GM04503 (cell line): ENCODE data around the gene POLRMT.
"Not testable (repeated sequence)": the region's sequence is repeated elsewhere in the genome, so short reads cannot be mapped to it uniquely, and the experiment has no call there.

ENCODE experiments used
- DNase-seq: peaks from one replicate; pipeline ENCODE4 v3.0.0-alpha.2; 2012; ENCODE audit warnings: low read depth

POLRMT gene

GRCh38 chr19:633068-633785, at the start of gene POLRMT:
POLRMT (minus strand) TSS chr19:633537; CDS start chr19:633512, 25 bp downstream.
- DNase-seq: peak; percentile 87

- no peak for DNase-seq
These were observed 49.5 kb upstream of the POLRMT start for GRCh38 chr19:682678-683320.

DNA sequence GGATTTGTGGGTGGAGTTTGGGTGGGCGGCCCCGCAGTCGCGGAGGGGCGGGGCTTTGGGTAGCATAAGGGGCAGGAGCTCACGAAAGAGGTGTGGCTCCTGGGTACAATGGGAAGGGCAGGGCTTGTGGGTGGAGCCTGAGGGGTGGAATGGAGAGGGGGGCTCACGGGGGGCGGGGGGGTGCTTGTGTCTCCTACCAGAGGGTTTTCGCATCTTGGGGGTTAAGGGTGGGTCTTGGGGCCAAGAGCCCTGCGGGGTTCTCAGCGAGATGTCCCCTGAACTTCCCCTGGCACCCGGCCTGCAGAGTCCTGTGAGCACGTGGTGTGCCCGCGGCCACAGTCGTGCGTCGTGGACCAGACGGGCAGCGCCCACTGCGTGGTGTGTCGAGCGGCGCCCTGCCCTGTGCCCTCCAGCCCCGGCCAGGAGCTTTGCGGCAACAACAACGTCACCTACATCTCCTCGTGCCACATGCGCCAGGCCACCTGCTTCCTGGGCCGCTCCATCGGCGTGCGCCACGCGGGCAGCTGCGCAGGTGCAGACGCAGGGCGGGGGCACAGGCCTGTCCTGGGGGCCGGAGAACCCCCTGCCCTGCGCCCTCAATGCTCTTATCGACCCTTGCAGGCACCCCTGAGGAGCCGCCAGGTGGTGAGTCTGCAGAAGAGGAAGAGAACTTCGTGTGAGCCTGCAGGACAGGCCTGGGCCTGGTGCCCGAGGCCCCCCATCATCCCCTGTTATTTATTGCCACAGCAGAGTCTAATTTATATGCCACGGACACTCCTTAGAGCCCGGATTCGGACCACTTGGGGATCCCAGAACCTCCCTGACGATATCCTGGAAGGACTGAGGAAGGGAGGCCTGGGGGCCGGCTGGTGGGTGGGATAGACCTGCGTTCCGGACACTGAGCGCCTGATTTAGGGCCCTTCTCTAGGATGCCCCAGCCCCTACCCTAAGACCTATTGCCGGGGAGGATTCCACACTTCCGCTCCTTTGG, 48.0 kb upstream of the POLRMT start:
- DNase-seq: no peak

- peak; percentile 61 for DNase-seq
These were observed 47.1 kb upstream of the POLRMT start for GRCh38 chr19:680287-681028.

DNA sequence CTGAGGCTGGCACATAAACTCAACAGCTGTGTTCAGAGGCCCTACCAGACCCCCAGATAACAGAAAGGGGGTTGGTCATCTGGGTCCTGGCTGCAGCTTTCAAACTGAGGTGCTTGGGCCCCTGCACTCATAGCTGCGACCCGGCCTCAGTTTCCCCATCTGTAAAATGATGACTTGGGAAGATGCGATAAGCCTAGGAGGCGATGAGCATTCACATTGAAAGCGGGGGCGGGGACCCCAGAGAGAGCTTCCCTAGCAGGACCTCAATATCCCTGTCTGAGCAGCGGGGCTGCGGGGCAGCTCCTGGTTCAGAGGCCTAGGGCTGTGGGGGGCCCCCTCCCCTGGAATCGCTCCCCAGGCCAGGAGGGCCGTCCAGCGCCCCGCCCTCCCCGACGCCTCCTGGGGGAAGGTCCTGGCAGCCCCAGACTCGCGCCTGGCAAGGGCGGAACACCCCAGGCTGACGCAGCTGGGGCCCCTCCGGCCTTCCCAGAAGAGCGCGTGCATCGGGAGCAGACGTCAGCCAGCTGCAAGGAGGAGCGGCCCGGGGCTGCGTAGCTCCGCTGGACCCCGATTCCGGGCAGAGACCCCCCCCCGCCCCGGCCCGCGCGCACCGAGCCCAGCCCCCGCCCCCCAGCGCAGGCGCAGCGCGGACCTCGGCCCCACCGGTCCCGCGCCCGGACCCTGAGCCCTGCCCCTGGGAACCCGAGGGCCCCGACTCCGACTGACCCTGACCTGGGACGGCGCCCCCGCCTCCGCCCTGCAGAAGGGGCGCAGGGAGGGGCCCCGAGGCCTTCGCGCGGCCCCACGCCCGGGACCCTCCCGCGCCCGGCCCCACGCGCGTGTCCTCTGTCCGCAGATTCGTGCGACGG, 46.3 kb upstream of the POLRMT start:
- no peak for DNase-seq

DNA sequence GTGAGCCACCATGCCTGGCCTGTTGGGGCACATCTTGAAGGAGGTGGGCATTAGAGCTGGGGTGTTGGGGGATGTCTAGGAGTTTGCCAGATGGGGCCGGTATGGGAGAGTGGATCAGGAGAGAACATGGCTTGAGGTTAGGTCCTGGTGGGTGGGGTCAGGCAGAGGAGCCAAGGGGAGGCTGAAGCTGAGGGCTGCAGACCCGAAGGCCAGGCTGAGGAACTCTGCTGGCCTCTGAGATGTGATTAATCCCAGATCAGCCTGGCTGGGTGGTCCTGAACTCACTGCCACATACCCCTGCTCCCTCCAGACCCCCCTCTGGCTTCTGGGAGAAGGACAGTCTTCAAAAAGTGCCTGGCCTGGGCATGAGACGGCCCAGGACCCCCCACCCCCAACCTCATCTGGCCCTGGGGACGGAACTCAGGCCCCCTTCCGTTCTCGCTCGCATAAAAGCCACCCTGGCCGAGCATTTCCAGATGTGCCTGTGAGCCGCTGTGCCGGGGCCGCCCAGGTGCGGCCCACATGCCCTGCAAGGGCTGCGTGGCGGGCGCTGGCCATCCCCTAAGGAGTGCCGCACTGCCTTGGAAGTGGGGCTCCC, 45.6 kb upstream of the POLRMT start:
- no peak for DNase-seq

DNA sequence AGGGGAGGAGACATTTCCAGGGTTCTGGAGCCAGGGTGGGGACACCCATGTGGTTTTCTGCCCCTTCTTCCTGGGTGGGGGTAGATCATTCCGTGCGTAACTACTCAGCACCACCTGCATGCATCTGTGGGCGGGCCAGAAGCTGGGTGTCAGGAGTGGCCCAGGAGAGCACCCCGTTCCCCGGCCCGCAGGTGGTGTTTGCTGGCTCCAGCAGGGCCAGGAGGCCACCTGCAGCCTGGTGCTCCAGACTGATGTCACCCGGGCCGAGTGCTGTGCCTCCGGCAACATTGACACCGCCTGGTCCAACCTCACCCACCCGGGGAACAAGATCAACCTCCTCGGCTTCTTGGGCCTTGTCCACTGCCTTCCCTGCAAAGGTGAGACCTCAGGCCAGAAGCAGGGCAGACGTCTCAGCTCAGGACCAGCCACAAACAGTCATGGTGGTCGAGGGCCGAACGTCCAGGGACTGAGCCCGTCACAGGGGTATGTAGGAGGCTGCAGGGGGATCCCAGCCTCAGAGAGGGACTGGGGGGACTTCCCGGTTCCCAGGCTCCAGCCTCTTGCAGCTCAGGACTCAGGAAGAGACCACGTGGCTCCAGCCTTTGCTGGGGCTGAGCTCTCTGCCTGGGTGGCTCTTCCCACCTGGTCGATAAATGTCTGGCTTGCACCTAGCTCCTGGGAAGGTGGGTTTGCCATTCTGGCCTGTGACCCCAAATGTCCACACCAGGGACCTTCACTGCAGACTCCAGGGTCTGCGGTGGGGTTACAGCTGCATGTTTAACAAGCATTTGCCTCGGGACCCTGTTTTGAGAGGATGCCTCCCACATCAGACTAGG, 44.5 kb upstream of the POLRMT start:
- DNase-seq: no peak

- no peak for DNase-seq
These were observed 43.9 kb upstream of the POLRMT start for GRCh38 chr19:677201-677600.

DNA sequence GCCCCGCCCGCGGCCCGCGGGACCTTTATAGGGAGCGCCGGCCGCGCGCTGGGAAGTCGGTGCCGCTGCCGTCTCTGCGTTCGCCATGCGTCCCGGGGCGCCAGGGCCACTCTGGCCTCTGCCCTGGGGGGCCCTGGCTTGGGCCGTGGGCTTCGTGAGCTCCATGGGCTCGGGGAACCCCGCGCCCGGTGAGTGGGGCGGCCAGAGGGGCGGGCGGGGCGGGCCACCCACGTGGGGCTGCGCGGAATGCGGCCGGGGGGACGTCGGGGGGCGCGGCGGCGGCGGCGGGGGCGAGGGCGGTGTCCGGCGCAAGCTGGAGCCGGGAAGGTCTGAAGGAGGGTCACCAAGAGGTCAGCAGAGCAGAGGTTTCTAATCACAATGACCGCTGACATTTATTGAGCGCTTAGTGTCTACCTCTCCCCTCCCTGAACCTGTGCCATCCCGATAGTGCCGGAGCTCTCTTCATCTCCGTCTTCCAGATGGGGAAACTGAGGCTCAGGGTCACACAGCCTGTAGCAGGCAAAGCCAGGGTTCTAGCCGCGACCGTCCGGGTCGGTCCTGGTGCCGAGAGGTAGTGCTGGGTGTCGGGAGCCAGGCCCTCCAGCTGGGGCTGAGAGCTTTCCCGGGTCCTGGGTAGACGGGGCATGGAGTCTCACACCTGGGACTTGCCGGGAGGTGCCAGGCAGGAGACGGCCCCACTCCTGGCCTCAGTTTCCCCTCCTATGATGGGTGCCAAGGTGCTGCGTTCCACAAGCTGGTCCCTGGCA, 43.2 kb upstream of the POLRMT start, which contains the start of gene FSTL3:
Gene FSTL3 (plus strand): TSS at position 54 of the 767 bp plus-strand sequence. CDS start 32 bp downstream, at position 86.
- DNase-seq: no peak

DNA sequence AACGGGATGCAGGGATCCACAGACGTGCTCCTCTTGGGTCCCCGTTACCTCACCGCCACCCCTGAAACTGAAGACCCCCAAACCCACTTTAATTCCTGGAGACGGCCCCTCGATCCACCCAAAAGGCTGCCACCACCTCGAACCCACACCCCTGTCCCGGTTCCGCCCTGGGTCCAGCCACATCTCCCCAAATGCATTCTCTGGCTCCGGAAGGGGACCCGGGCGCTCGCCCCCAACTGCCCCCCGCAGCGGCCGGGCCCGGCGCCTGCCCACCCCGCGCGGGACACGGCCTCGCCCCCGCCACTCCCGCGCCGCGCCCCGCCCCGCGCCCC, 42.6 kb upstream of the POLRMT start:
- no peak for DNase-seq

GRCh38 chr19:674282-675151, 41.2 kb upstream of the POLRMT start:
- no peak for DNase-seq

DNA sequence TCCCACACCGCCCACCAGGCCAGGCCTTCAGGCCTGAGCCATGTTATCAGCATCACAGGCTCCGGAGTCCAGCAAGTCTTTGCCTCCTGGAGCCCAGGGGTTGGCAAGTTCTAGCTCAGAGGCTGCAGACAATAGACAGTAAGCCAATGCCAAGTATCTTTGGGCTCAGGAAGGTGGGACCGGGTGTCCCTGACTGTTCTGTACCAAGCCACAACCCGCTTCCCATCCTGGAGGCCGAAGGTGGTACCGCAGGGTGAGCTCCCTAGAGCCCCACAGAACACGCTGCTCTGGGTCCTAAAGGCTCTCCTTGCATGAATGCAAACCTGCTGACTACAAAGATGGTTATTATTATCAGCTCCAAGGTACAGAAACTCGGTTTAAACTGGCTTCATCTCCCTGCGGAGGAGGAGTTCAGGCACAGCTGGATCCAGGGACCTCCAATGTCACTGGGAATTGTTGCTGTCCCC, 37.3 kb upstream of the POLRMT start:
- DNase-seq: no peak

- not testable (repeated sequence) for DNase-seq
These were observed 35.5 kb upstream of the POLRMT start for GRCh38 chr19:668675-669434.

- not testable (repeated sequence) for DNase-seq
These were observed 33.7 kb upstream of the POLRMT start for GRCh38 chr19:666985-667573.

GRCh38 chr19:664913-665443, 31.6 kb upstream of the POLRMT start:
- no peak for DNase-seq

- no peak for DNase-seq
These were observed 30.4 kb upstream of the POLRMT start for GRCh38 chr19:663682-664117.
